ENCODE data around the gene ENKUR. TPM values are rescaled to one million over a fixed set of nuclear protein-coding genes. Genes with fewer than 3 reads are reported as not detected.

ENKUR gene
- total RNA-seq, 1 experiment from 2014 or later: 0.13 TPM

- Histone ChIP-seq H3K27me3 (ENCODE audit: control insufficient read depth, insufficient read depth, low read length) (no peaks in the 10 kb centered on the region), H3K9me3 (ENCODE audit: control insufficient read depth, insufficient read depth, low read depth, low read length) (no peaks in the 10 kb centered on the region), H3K36me3 (ENCODE audit: control insufficient read depth, insufficient read depth, low read length) (no peaks in the 10 kb centered on the region; the same call in 1 of the 2 replicates), H3K4me1 (ENCODE audit: control insufficient read depth, insufficient read depth, low read length) (no peaks in the 10 kb centered on the region), H3K4me3 (ENCODE audit: low read depth in 2 of 2, low read length in 2 of 2) (no peak overlapping the region), H3K27ac (ENCODE audit: low read length) (no peak overlapping the region)
- intact Hi-C loops (cut with micrococcal nuclease; ENCODE audit: unreplicated experiment): no loop called here
- no TSS peak for BruUV-seq (replicated peaks)
- ChIA-PET CTCF (no interaction called here), POLR2A (no interaction called here)
- no peak for ATAC-seq
- in situ Hi-C loops (cut with HindIII; ENCODE audit: low pct_unique_long_range_greater_than_20kb, low sequenced_read_pairs): no loop called here
- no peak for TF ChIP-seq TCF7L2 (IDR thresholded peaks at IDR 0.05; ENCODE audit: low read depth, low read length)
- TF ChIP-seq POLR2AphosphoS5 (IDR thresholded peaks at IDR 0.05; ENCODE audit: low read depth, low read length): no peak
- TF ChIP-seq CTCF (IDR thresholded peaks at IDR 0.05): no peak
- TF ChIP-seq SIN3A (IDR thresholded peaks at IDR 0.05; ENCODE audit: borderline replicate concordance, insufficient read depth, low read depth, low read length): no peak
- no peak for TF ChIP-seq REST (IDR thresholded peaks at IDR 0.05; ENCODE audit: insufficient read depth in 1 of 2, low read depth in 2 of 2, low read length in 1 of 2)
- no peak for DNase-seq (ENCODE audit: low read depth, low spot score)
Measured at GRCh38 chr10:24938525-24938924, 77.4 kb downstream of the ENKUR start.

GRCh38 chr10:24938076-24938475 is 77.9 kb downstream of the ENKUR start:
- Histone ChIP-seq H3K36me3 (ENCODE audit: control insufficient read depth, insufficient read depth, low read length) (no peaks in the 10 kb centered on the region; the same call in 1 of the 2 replicates), H3K9me3 (ENCODE audit: control insufficient read depth, insufficient read depth, low read depth, low read length) (no peaks in the 10 kb centered on the region), H3K4me3 (ENCODE audit: low read depth in 2 of 2, low read length in 2 of 2) (no peak overlapping the region), H3K4me1 (ENCODE audit: control insufficient read depth, insufficient read depth, low read length) (no peaks in the 10 kb centered on the region), H3K27me3 (ENCODE audit: control insufficient read depth, insufficient read depth, low read length) (no peaks in the 10 kb centered on the region), H3K27ac (ENCODE audit: low read length) (no peak overlapping the region)
- ATAC-seq: no peak
- no TSS peak for BruUV-seq (replicated peaks)
- intact Hi-C loops (cut with micrococcal nuclease; ENCODE audit: unreplicated experiment): no loop called here
- DNase-seq (ENCODE audit: low read depth, low spot score): no peak
- ChIA-PET CTCF (no interaction called here), POLR2A (no interaction called here)
- in situ Hi-C loops (cut with HindIII; ENCODE audit: low pct_unique_long_range_greater_than_20kb, low sequenced_read_pairs): no loop called here
- no peak for TF ChIP-seq CTCF (IDR thresholded peaks at IDR 0.05)
- TF ChIP-seq SIN3A (IDR thresholded peaks at IDR 0.05; ENCODE audit: borderline replicate concordance, insufficient read depth, low read depth, low read length): no peak
- TF ChIP-seq REST (IDR thresholded peaks at IDR 0.05; ENCODE audit: insufficient read depth in 1 of 2, low read depth in 2 of 2, low read length in 1 of 2): no peak
- no peak for TF ChIP-seq TCF7L2 (IDR thresholded peaks at IDR 0.05; ENCODE audit: low read depth, low read length)
- no peak for TF ChIP-seq POLR2AphosphoS5 (IDR thresholded peaks at IDR 0.05; ENCODE audit: low read depth, low read length)
